ENCODE measurements around the gene ESPL1.

The ESPL1 gene

GRCh38 chr12:53236443-53237111 is 31.5 kb upstream of the ESPL1 start:
- H3K36me3 Mint-ChIP-seq (ENCODE audit: low read depth): no peaks in the 10 kb centered on the region
- no peaks in the 10 kb centered on the region for H3K9me3 Mint-ChIP-seq
- H3K27ac Mint-ChIP-seq: no peak overlapping the region
- peaks cover 41% of the 10 kb centered on the region for H3K4me1 Mint-ChIP-seq (ENCODE audit: low read depth)
- intact Hi-C loops (cut with micrococcal nuclease): no loop called here
- peaks cover 57% of the 10 kb centered on the region for H3K27me3 Mint-ChIP-seq
- H3K4me3 Mint-ChIP-seq: no peak overlapping the region

GRCh38 chr12:53239643-53240258 is 28.3 kb upstream of the ESPL1 start:
- Mint-ChIP-seq H3K4me3 (no peak overlapping the region), H3K9me3 (no peaks in the 10 kb centered on the region), H3K4me1 (ENCODE audit: low read depth) (peaks cover 31% of the 10 kb centered on the region), H3K27me3 (peaks cover 53% of the 10 kb centered on the region), H3K36me3 (ENCODE audit: low read depth) (no peaks in the 10 kb centered on the region), H3K27ac (no peak overlapping the region)
- intact Hi-C loops (cut with micrococcal nuclease): no loop called here

GRCh38 chr12:53241623-53242412 is 26.3 kb upstream of the ESPL1 start:
- Mint-ChIP-seq H3K9me3 (no peaks in the 10 kb centered on the region), H3K4me3 (no peak overlapping the region), H3K27me3 (peaks cover 36% of the 10 kb centered on the region), H3K27ac (peak overlapping the region; percentile 35), H3K36me3 (ENCODE audit: low read depth) (no peaks in the 10 kb centered on the region), H3K4me1 (ENCODE audit: low read depth) (peaks cover 29% of the 10 kb centered on the region)
- intact Hi-C loops (cut with micrococcal nuclease): no loop called here

- intact Hi-C loops (cut with micrococcal nuclease): no loop called here
Observed at GRCh38 chr12:53244337-53244736, 23.8 kb upstream of the ESPL1 start.

GRCh38 chr12:53245286-53245685 is 22.8 kb upstream of the ESPL1 start:
- Mint-ChIP-seq H3K36me3 (ENCODE audit: low read depth) (no peaks in the 10 kb centered on the region), H3K4me1 (ENCODE audit: low read depth) (peaks cover 31% of the 10 kb centered on the region), H3K4me3 (no peak overlapping the region), H3K9me3 (no peaks in the 10 kb centered on the region), H3K27me3 (peaks cover 24% of the 10 kb centered on the region), H3K27ac (no peak overlapping the region)
- intact Hi-C loops (cut with micrococcal nuclease): no loop called here

More at GRCh38 chr12:53244337-53244736, 23.8 kb upstream of the ESPL1 start:
- peaks cover 26% of the 10 kb centered on the region for H3K27me3 Mint-ChIP-seq
- no peak overlapping the region for H3K4me3 Mint-ChIP-seq
- no peaks in the 10 kb centered on the region for H3K9me3 Mint-ChIP-seq
- H3K27ac Mint-ChIP-seq: no peak overlapping the region
- peaks cover 31% of the 10 kb centered on the region for H3K4me1 Mint-ChIP-seq (ENCODE audit: low read depth)
- H3K36me3 Mint-ChIP-seq (ENCODE audit: low read depth): no peaks in the 10 kb centered on the region

- intact Hi-C loops (cut with micrococcal nuclease): loop anchor here (1.0 to 5.0 kb wide), 3 partner anchors 16 to 46 kb away; partner anchors contain the start of genes MYG1 and PFDN5
- H3K27ac Mint-ChIP-seq: peak overlapping the region; percentile 94
- H3K4me3 Mint-ChIP-seq: peak overlapping the region; percentile 99
- H3K27me3 Mint-ChIP-seq: no peaks in the 10 kb centered on the region
- peaks cover 59% of the 10 kb centered on the region for H3K4me1 Mint-ChIP-seq (ENCODE audit: low read depth)
- H3K36me3 Mint-ChIP-seq (ENCODE audit: low read depth): peaks cover 37% of the 10 kb centered on the region
- H3K9me3 Mint-ChIP-seq: no peaks in the 10 kb centered on the region
Observed at GRCh38 chr12:53251477-53252348, 16.4 kb upstream of the ESPL1 start.

GRCh38 chr12:53252349-53252916 is 15.7 kb upstream of the ESPL1 start:
- H3K27me3 Mint-ChIP-seq: no peaks in the 10 kb centered on the region
- intact Hi-C loops (cut with micrococcal nuclease): loop anchor here (1.0 to 5.0 kb wide), 3 partner anchors 15 to 45 kb away; partner anchors contain the start of genes MYG1 and PFDN5
- peaks cover 37% of the 10 kb centered on the region for H3K36me3 Mint-ChIP-seq (ENCODE audit: low read depth)
- peak overlapping the region; percentile 94 for H3K27ac Mint-ChIP-seq
- peak overlapping the region; percentile 99 for H3K4me3 Mint-ChIP-seq
- H3K9me3 Mint-ChIP-seq: no peaks in the 10 kb centered on the region
- peaks cover 54% of the 10 kb centered on the region for H3K4me1 Mint-ChIP-seq (ENCODE audit: low read depth)

GRCh38 chr12:53253298-53253697 is 14.8 kb upstream of the ESPL1 start:
- peaks cover 37% of the 10 kb centered on the region for H3K36me3 Mint-ChIP-seq (ENCODE audit: low read depth)
- intact Hi-C loops (cut with micrococcal nuclease): loop anchor here (2.0 to 5.0 kb wide), 2 partner anchors 32 to 44 kb away; partner anchors contain the start of genes MYG1 and PFDN5
- no peaks in the 10 kb centered on the region for H3K27me3 Mint-ChIP-seq
- peak overlapping the region; percentile 99 for H3K4me3 Mint-ChIP-seq
- peak overlapping the region; percentile 94 for H3K27ac Mint-ChIP-seq
- H3K4me1 Mint-ChIP-seq (ENCODE audit: low read depth): peaks cover 54% of the 10 kb centered on the region
- H3K9me3 Mint-ChIP-seq: no peaks in the 10 kb centered on the region

GRCh38 chr12:53254816-53255545 is 13.1 kb upstream of the ESPL1 start:
- intact Hi-C loops (cut with micrococcal nuclease): loop anchor here (5.0 kb wide), 1 partner anchor 42 kb away; the partner anchor contains the start of genes MYG1 and PFDN5

GRCh38 chr12:53255996-53256395 is 12.1 kb upstream of the ESPL1 start:
- H3K4me1 Mint-ChIP-seq (ENCODE audit: low read depth): peaks cover 54% of the 10 kb centered on the region
- H3K36me3 Mint-ChIP-seq (ENCODE audit: low read depth): peaks cover 37% of the 10 kb centered on the region
- H3K9me3 Mint-ChIP-seq: no peaks in the 10 kb centered on the region
- no peak overlapping the region for H3K4me3 Mint-ChIP-seq
- H3K27ac Mint-ChIP-seq: no peak overlapping the region
- intact Hi-C loops (cut with micrococcal nuclease): no loop called here
- no peaks in the 10 kb centered on the region for H3K27me3 Mint-ChIP-seq

More at GRCh38 chr12:53254816-53255545, 13.1 kb upstream of the ESPL1 start:
- peaks cover 37% of the 10 kb centered on the region for H3K36me3 Mint-ChIP-seq (ENCODE audit: low read depth)
- H3K27ac Mint-ChIP-seq: no peak overlapping the region
- no peaks in the 10 kb centered on the region for H3K27me3 Mint-ChIP-seq
- H3K4me1 Mint-ChIP-seq (ENCODE audit: low read depth): peaks cover 61% of the 10 kb centered on the region
- H3K9me3 Mint-ChIP-seq: no peaks in the 10 kb centered on the region
- H3K4me3 Mint-ChIP-seq: no peak overlapping the region

GRCh38 chr12:53258541-53259539 is 9.3 kb upstream of the ESPL1 start:
- Mint-ChIP-seq H3K4me1 (ENCODE audit: low read depth) (peaks cover 30% of the 10 kb centered on the region), H3K36me3 (ENCODE audit: low read depth) (peaks cover 16% of the 10 kb centered on the region), H3K27me3 (no peaks in the 10 kb centered on the region), H3K4me3 (no peak overlapping the region), H3K27ac (peak overlapping the region; percentile 62), H3K9me3 (no peaks in the 10 kb centered on the region)
- intact Hi-C loops (cut with micrococcal nuclease): no loop called here

- no peaks in the 10 kb centered on the region for H3K27me3 Mint-ChIP-seq
- peaks cover 22% of the 10 kb centered on the region for H3K4me1 Mint-ChIP-seq (ENCODE audit: low read depth)
- no peak overlapping the region for H3K27ac Mint-ChIP-seq
- no peak overlapping the region for H3K4me3 Mint-ChIP-seq
- H3K9me3 Mint-ChIP-seq: no peaks in the 10 kb centered on the region
- intact Hi-C loops (cut with micrococcal nuclease): no loop called here
- H3K36me3 Mint-ChIP-seq (ENCODE audit: low read depth): peaks cover 6% of the 10 kb centered on the region
Observed at GRCh38 chr12:53259891-53260290, 8.2 kb upstream of the ESPL1 start.
